Left ventricle myocardium inferior (tissue), 1 donor: ENCODE data around the gene EIF4B. TPM values are rescaled to one million over a fixed set of nuclear protein-coding genes. Genes with fewer than 3 reads are reported as not detected.
"Not testable (repeated sequence)": the region's sequence is repeated elsewhere in the genome, so short reads cannot be mapped to it uniquely, and the experiment has no call there.

Source experiments
- DNase-seq: peaks from one replicate; pipeline ENCODE4 v3.0.0-alpha.2; 2020
- H3K27ac ChIP-seq: fragments of 200-600 bp; replicated peaks from 2 replicates; pipeline ENCODE4 v1.8.0; 2021
- H3K27me3 ChIP-seq: fragments of 200-600 bp; 2 replicates; pipeline ENCODE4 v1.8.0; 2021; ENCODE audit warnings: low read depth
- H3K36me3 ChIP-seq: fragments of 200-600 bp; 2 replicates; pipeline ENCODE4 v1.8.0; 2021
- H3K4me1 ChIP-seq: fragments of 200-600 bp; 2 replicates; pipeline ENCODE4 v1.8.0; 2021
- H3K4me3 ChIP-seq: fragments of 200-600 bp; 2 replicates; pipeline ENCODE4 v1.8.0; 2021; ENCODE audit warnings: mild to moderate bottlenecking, moderate library complexity
- H3K9me3 ChIP-seq: fragments of 200-600 bp; replicated peaks from 2 replicates; pipeline ENCODE4 v1.8.0; 2021
- CTCF ChIP-seq: fragments of 200-600 bp; IDR thresholded peaks from 2 replicates; pipeline ENCODE4 v1.8.0; 2021; ENCODE audit warnings: antibody characterized with exemption, mild to moderate bottlenecking, borderline replicate concordance
- intact Hi-C: fragments of 100-400 bp; cut with micrococcal nuclease; formaldehyde crosslinking; loops from one replicate; pipeline ENCODE4 v1.11.0; 2022
- total RNA-seq: library from RNA; stranded (reverse); fragmentation: NEBNext Ultra II Directional; extraction: Animal tissue kit (Norgen Biotek cat#: 25700); gene quantifications from one replicate; pipeline ENCODE4 v1.2.1, GENCODE V29; 2021
- donor health status: DM: no; HTN: yes; CAD: no; lungs with severe emphysema.

The EIF4B gene
- total RNA-seq, 1 donor from 2014 or later: 390 TPM

- Histone ChIP-seq H3K9me3 (no peaks in the 10 kb centered on the region), H3K27me3 (no peaks in the 10 kb centered on the region), H3K36me3 (peaks cover 22% of the 10 kb centered on the region), H3K27ac (no peak overlapping the region), H3K4me1 (peaks cover 66% of the 10 kb centered on the region), H3K4me3 (no peak overlapping the region)
- no peak for TF ChIP-seq CTCF
- intact Hi-C loops: no loop called here
- no peak for DNase-seq
Observed at GRCh38 chr12:53012928-53013327, 6.7 kb downstream of the EIF4B start.

DNA sequence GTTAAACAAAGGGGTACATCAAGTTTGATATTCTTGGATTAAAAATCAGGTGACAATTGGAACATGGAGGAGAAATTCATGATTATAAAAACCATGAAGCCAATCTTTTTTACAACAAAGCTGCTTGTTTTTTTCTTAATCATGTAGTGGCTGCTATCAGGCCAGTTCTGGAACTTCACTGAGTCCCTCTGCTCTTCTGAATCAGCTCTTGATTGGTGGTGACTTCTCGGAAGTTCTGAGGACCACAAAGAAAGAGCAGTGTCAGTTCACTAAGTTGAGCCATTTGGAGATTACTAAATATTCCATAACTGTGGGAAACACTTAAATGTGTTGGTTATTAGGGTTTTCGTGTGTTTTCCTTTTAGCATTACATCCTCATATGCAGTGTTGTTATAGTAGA is 8.5 kb downstream of the EIF4B start:
- H3K4me3 ChIP-seq: no peak overlapping the region
- H3K36me3 ChIP-seq: peaks cover 33% of the 10 kb centered on the region
- intact Hi-C loops: no loop called here
- no peaks in the 10 kb centered on the region for H3K27me3 ChIP-seq
- no peak for DNase-seq
- H3K27ac ChIP-seq: no peak overlapping the region
- no peaks in the 10 kb centered on the region for H3K9me3 ChIP-seq
- H3K4me1 ChIP-seq: peaks cover 48% of the 10 kb centered on the region
- TF ChIP-seq CTCF: no peak

DNA sequence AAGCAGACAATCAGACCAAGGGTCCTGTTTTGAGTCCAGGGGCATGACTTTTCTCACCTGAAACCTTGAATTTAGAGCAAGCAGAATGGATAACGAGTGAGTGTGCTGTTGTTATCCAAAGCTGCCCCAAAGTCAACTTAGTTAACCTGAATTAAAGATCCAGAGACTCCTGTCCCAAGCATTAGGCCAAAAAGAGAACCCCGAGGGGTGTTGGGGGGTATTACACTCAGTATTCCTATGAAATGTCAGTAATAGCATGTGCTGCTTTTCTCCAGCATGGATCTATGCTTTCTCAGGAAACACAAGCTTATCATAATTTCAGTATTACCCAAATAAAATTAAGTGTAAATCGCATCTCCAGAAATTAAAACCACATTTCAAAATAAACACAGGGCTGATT is 19.0 kb downstream of the EIF4B start:
- Histone ChIP-seq H3K27me3 (no peaks in the 10 kb centered on the region), H3K4me3 (no peak overlapping the region), H3K27ac (no peak overlapping the region), H3K4me1 (no peaks in the 10 kb centered on the region), H3K9me3 (no peaks in the 10 kb centered on the region), H3K36me3 (peaks cover 97% of the 10 kb centered on the region)
- TF ChIP-seq CTCF: no peak
- intact Hi-C loops: no loop called here
- DNase-seq: no peak

DNA sequence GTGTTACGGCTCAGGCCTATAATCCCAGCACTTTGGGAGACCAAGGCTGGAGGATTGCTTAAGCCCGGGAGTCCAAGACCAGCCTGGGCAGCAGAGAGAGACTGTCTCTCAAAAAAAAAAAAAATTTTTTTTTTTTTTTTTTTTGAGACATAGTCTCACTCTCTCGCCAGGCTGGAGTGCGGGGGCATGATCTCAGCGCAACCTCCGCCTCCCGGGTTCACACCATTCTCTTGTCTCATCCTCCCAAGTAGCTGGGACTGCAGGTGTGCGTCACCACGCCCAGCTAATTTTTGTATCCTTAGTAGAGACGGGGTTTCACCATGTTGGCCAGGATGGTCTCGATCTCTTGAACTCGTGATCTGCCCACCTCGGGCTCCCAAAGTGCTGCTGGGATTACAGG is 20.8 kb downstream of the EIF4B start:
- H3K36me3 ChIP-seq: peaks cover 97% of the 10 kb centered on the region

GRCh38 chr12:53031616-53032015 is 25.4 kb downstream of the EIF4B start:
- Histone ChIP-seq H3K27ac (no peak overlapping the region), H3K4me1 (no peaks in the 10 kb centered on the region), H3K27me3 (no peaks in the 10 kb centered on the region), H3K36me3 (peaks cover 97% of the 10 kb centered on the region), H3K4me3 (no peak overlapping the region), H3K9me3 (no peaks in the 10 kb centered on the region)
- no peak for TF ChIP-seq CTCF
- no peak for DNase-seq
- intact Hi-C loops: no loop called here

More for the DNA sequence above, 20.8 kb downstream of the EIF4B start:
- H3K4me3 ChIP-seq, H3K27me3 ChIP-seq, H3K9me3 ChIP-seq, H3K4me1 ChIP-seq, H3K27ac ChIP-seq, DNase-seq, intact Hi-C loops: not testable (repeated sequence)

- H3K4me3 ChIP-seq, H3K27ac ChIP-seq, DNase-seq, H3K9me3 ChIP-seq, intact Hi-C loops, H3K27me3 ChIP-seq: not testable (repeated sequence)
- Histone ChIP-seq H3K36me3 (peaks cover 97% of the 10 kb centered on the region), H3K4me1 (peaks cover 13% of the 10 kb centered on the region)
Observed at GRCh38 chr12:53033832-53034231, 27.6 kb downstream of the EIF4B start.

DNA sequence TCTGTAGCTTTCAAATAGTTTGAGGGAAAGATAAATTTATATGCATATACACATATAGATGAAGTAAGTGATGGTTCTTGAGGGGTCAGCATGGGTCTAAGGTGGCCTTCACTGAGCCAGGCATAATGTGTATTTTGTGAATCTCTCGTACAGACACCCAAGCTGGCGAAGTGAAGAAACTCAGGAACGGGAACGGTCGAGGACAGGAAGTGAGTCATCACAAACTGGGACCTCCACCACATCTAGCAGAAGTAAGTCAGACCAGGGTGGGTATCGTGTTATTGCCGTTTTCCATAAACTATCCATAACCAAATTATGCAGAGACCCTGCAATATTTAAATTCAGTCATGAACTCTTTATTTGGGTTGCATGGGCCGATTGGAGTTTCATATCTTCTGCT is 28.2 kb downstream of the EIF4B start:
- Histone ChIP-seq H3K36me3 (peaks cover 97% of the 10 kb centered on the region), H3K27ac (no peak overlapping the region), H3K9me3 (no peaks in the 10 kb centered on the region), H3K4me1 (peaks cover 19% of the 10 kb centered on the region), H3K4me3 (no peak overlapping the region), H3K27me3 (no peaks in the 10 kb centered on the region)
- intact Hi-C loops: no loop called here
- no peak for TF ChIP-seq CTCF
- DNase-seq: no peak
